Mucosa of descending colon (tissue), 3 donors: ENCODE measurements around the gene OLIG1. TPM values are rescaled to one million over a fixed set of nuclear protein-coding genes. Genes with fewer than 3 reads are reported as not detected.

ENCODE experiments used
- ATAC-seq: fragments of 200-7000 bp; cut with Tn5 transposase; one replicate; pipeline ENCODE4 v1.9.1; 2020; ENCODE audit warnings: mild to moderate bottlenecking, moderate library complexity
- DNase-seq, 3 donors: peaks; one replicate each; pipeline ENCODE4 v3.0.0-alpha.2; 2020
- H3K36me3 ChIP-seq: fragments of 200-600 bp; one replicate; pipeline ENCODE4 v1.8.0; 2021; ENCODE audit warnings: low read depth, mild to moderate bottlenecking
- H3K4me1 ChIP-seq: fragments of 200-600 bp; one replicate; pipeline ENCODE4 v1.8.0; 2021; ENCODE audit warnings: low read depth, mild to moderate bottlenecking
- H3K4me3 ChIP-seq: fragments of 200-600 bp; one replicate; pipeline ENCODE4 v1.8.0; 2021; ENCODE audit warnings: mild to moderate bottlenecking
- H3K9me3 ChIP-seq: fragments of 200-600 bp; one replicate; pipeline ENCODE4 v1.8.0; 2021; ENCODE audit warnings: mild to moderate bottlenecking
- intact Hi-C, 2 donors: fragments of 100-400 bp; cut with DNase I in 1 of 2; cut with micrococcal nuclease in 1 of 2; formaldehyde crosslinking; loops; one replicate each; pipeline versions ENCODE4 v1.11.0 to v1.11.1; 2022; cut with DNase I, micrococcal nuclease
- total RNA-seq, 3 donors: library from RNA; stranded (reverse); fragmentation: NEBNext Ultra II Directional in 2 of 3; extraction: Animal tissue kit (Norgen Biotek cat#: 25700) in 2 of 3; gene quantifications; one replicate each; pipeline versions ENCODE4 v1.2.1 to v1.2.4, GENCODE V29; 2021 to 2023
- TF ChIP-seq, protein P1 (sequence below): fragments of 200-600 bp; IDR thresholded peaks from one replicate; pipeline ENCODE4 v1.8.0; 2022; ENCODE audit warnings: antibody characterized with exemption, mild to moderate bottlenecking
- donor health status: DM: no; HTN: no; CAD: no; lungs with moderate emphysema.
- donor health status: DM: no; HTN: no; CAD: no.
- donor health status: DM: no; HTN: yes; CAD: no.

Gene OLIG1
- total RNA-seq, 3 donors from 2014 or later: not detected

DNA sequence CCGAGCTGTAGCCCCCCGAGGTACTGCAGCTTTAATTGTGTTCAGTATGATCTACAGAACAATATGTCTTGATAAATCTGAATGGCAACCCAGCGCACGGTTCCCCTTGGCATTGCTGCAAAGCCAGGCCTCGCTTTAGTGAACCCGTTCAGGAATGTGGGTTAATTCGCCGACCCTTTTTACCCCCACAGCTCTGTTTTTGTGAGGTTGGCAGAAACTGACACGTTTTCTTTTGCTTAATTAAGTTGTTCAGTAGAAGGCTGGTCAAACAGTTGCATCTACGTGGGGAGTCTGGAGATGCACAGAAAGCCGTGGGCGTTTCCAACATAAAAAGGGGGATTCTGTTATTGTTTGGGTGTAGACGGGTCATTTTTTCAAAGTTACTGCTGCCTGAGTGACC, 43.2 kb downstream of the OLIG1 start:
- Histone ChIP-seq H3K9me3 (no peaks in the 10 kb centered on the region), H3K4me1 (peaks cover 6% of the 10 kb centered on the region), H3K36me3 (no peaks in the 10 kb centered on the region), H3K4me3 (no peak overlapping the region)
- ATAC-seq (no peak), DNase-seq (no peak)
- intact Hi-C loops: no loop called here
- TF ChIP-seq, protein P1, sequence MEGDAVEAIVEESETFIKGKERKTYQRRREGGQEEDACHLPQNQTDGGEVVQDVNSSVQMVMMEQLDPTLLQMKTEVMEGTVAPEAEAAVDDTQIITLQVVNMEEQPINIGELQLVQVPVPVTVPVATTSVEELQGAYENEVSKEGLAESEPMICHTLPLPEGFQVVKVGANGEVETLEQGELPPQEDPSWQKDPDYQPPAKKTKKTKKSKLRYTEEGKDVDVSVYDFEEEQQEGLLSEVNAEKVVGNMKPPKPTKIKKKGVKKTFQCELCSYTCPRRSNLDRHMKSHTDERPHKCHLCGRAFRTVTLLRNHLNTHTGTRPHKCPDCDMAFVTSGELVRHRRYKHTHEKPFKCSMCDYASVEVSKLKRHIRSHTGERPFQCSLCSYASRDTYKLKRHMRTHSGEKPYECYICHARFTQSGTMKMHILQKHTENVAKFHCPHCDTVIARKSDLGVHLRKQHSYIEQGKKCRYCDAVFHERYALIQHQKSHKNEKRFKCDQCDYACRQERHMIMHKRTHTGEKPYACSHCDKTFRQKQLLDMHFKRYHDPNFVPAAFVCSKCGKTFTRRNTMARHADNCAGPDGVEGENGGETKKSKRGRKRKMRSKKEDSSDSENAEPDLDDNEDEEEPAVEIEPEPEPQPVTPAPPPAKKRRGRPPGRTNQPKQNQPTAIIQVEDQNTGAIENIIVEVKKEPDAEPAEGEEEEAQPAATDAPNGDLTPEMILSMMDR: no peak

DNA sequence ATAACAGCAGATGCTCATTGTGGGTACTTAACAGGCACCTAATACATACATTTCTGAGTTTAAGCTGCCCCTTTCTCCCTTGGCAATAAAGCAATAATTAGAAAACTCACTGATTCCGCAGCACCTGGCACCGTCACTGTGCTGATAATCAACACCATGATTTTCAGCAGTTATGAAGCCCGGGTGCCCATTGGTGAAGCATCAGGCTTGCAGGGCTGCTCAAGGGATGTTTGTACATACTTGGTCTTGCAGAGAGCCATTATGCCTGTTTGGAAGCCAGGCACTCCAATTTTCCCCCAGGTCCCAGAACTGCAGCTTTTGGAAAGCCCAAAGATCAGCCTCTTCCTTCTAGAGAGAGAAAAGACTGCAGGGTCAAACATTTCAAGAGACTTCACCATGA, 44.3 kb downstream of the OLIG1 start:
- no peak for DNase-seq
- Histone ChIP-seq H3K9me3 (no peaks in the 10 kb centered on the region), H3K36me3 (no peaks in the 10 kb centered on the region), H3K4me1 (peaks cover 4% of the 10 kb centered on the region), H3K4me3 (no peak overlapping the region)
- TF ChIP-seq, protein P1: no peak
- ATAC-seq: no peak
- intact Hi-C loops: no loop called here

DNA sequence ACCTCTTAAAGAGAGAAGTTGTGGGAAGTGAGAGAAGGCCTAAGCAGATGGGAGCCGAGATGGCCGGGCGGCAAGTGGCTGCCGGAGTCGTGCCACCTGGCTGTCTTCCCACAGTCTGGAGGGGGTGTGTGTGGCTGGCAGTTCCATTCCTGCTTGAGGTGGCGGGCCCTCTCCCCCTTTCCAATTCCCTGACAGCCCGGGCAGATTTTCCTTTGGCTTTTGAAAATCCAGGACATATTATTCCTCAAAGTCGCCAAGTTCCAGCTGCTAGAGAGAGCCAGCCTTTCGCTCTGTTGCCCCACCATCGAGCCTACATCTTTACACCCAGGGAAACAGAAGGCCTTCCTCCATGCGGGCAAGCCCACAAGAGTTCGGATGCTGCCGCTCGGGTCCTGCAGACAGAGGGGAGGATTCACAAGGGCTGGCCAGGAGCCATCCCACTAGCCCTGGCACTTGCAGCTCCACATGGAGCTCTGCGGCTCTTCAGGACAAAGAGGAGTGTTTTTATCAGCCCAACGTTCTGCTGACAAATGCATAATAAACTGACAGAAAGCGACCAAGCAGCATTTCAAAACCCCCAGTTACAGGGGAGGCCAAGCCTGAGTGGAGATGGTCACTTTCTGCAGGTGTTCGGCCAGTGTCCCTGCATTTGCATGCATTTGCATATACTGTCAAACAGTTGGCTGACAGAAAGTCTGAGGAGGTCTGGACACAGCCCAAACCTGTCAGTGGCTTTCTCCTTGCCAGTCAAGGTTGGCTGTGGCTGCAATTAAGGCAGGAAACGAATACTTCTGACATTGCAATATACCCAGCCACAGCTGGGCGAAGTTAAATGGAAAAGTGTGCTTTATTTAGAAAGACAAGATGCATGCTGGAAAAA, 45.9 kb downstream of the OLIG1 start:
- DNase-seq (no peak), ATAC-seq (no peak)
- H3K4me1 ChIP-seq: no peaks in the 10 kb centered on the region
- TF ChIP-seq, protein P1: no peak
- no peak overlapping the region for H3K4me3 ChIP-seq
- no peaks in the 10 kb centered on the region for H3K9me3 ChIP-seq
- intact Hi-C loops: no loop called here
- no peaks in the 10 kb centered on the region for H3K36me3 ChIP-seq

DNA sequence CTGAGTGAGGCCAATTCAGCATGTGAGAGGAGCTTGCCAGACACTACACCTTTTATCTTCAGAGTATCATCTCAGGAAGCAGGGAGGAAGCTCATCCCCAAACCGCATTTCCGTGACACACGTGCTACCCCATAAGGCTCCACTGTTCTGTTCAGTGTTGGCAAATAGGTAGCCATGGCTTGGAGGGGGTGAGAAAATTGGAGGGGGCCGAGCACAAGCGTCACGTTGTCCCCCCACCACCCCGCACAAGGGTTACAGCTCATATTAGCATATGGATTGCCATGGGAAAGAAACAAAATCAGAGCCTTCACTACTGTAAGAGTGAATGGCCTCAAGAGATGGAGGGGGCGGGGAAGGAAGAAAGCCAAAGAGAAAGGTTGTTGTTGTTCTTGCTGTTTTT, 46.7 kb downstream of the OLIG1 start:
- ATAC-seq (no peak), DNase-seq (no peak)
- H3K9me3 ChIP-seq: no peaks in the 10 kb centered on the region
- TF ChIP-seq, protein P1: no peak
- no peak overlapping the region for H3K4me3 ChIP-seq
- no peaks in the 10 kb centered on the region for H3K36me3 ChIP-seq
- H3K4me1 ChIP-seq: no peaks in the 10 kb centered on the region
- intact Hi-C loops: no loop called here

DNA sequence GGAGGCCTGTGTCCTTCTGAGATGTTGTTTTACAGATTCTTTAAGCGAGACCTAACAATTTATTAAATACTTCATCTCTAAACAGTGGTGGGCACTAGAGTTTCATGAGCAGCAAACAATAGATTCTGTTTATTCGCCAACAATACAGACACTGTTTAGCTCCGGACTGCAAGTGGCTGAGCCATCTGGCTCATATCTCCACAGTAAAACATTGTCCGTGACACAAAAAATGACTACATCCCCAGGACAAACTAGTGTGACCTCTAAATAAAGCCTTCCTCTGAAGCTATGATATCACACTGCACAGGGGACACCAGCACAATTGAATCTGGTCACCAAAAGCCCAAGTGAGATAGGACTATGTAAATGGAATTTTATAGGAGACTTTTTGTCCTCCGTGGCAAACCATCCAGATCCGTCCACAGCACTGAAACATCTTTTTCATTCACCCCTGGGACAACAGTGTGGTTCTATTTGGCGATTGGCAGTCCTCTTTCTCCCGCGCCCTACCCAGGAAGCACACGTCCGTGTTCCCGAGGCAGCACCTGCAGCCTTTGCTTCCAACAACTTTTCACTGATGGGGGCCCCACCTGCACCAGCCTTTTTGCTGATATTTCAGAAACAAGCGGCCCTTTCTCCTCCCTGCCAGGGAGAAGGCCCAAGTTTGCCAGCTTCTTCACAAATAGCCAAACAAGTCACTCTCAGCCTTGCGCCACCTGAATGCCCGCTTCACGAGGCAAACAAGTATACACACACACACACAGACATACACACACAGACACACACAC, 47.4 kb downstream of the OLIG1 start:
- TF ChIP-seq, protein P1: no peak
- no peaks in the 10 kb centered on the region for H3K36me3 ChIP-seq
- no peak for DNase-seq
- H3K4me1 ChIP-seq: no peaks in the 10 kb centered on the region
- H3K9me3 ChIP-seq: no peaks in the 10 kb centered on the region
- intact Hi-C loops: no loop called here
- H3K4me3 ChIP-seq: no peak overlapping the region
- no peak for ATAC-seq

Other genes starting within 250 kb of the OLIG1 start
- gene OLIG2, start 44.2 kb upstream of the OLIG1 start, total RNA-seq: not detected
- gene IFNAR2, start 159.8 kb downstream of the OLIG1 start, total RNA-seq: 10 to 100 TPM; 11.9 to 20.5 (median 18.2) TPM
- 100 to 1,000 TPM in 1 of 3 donors, 10 to 100 TPM in 2; 45.3 to 100 (median 77.0) TPM for gene IL10RB, start 196.2 kb downstream of the OLIG1 start, total RNA-seq